ENCODE data around the gene CFAP47. TPM values are rescaled to one million over a fixed set of nuclear protein-coding genes. Genes with fewer than 3 reads are reported as not detected.
"Not testable (repeated sequence)": the region's sequence is repeated elsewhere in the genome, so short reads cannot be mapped to it uniquely, and the experiment has no call there.

CFAP47 gene
- total and polyA plus RNA-seq, 4 experiments from 2014 or later: not detected

DNA sequence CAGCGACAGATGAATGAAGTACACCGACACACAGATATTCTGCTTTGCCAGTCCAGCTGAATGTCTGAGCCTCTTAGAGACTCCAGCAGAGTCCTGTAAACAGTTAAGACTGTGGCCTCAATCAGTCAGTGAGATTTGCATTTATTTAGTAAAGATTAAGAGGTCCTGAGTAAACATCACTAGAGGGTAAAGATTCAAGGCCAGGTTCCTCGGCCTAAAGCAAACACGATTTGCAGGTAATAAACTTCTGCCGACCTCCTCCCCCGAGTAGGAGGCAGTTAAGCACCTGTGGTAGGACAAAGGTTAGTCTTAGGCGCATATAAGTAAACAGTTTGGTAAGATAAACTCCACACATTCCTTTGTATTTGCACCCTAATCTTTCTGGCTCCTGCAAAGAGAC lies 99.6 kb downstream of the CFAP47 start:
- POLR2A ChIA-PET (ENCODE audit: partially characterized antibody): no interaction called here
- no peaks in the 10 kb centered on the region for H3K4me1 Mint-ChIP-seq
- no peak for DNase-seq
- CTCF ChIA-PET (ENCODE audit: partially characterized antibody): no interaction called here
- peaks cover 0 to 11% (median 2%) of the 10 kb centered on the region in 8 donors for H3K9me3 Mint-ChIP-seq
- no peaks in the 10 kb centered on the region for H3K27me3 Mint-ChIP-seq
- no peaks in the 10 kb centered on the region for H3K36me3 Mint-ChIP-seq
- Histone ChIP-seq H3K27ac (ENCODE audit: low read depth, low read length) (no peak overlapping the region), H3K36me3 (ENCODE audit: insufficient read depth, low read length) (no peaks in the 10 kb centered on the region), H3K4me3 (ENCODE audit: low read length in 2 of 2) (no peak overlapping the region), H3K27me3 (ENCODE audit: insufficient read depth, low read length) (no peaks in the 10 kb centered on the region), H3K4me1 (ENCODE audit: insufficient read depth, low read length) (no peaks in the 10 kb centered on the region), H3K9me3 (ENCODE audit: control insufficient read depth in 1 of 2, low read length in 2 of 2) (no peaks in the 10 kb centered on the region)
- intact Hi-C loops (cut with micrococcal nuclease): no loop called here
- H3K27ac Mint-ChIP-seq: no peak overlapping the region
- H3K4me3 Mint-ChIP-seq: no peak overlapping the region

DNA sequence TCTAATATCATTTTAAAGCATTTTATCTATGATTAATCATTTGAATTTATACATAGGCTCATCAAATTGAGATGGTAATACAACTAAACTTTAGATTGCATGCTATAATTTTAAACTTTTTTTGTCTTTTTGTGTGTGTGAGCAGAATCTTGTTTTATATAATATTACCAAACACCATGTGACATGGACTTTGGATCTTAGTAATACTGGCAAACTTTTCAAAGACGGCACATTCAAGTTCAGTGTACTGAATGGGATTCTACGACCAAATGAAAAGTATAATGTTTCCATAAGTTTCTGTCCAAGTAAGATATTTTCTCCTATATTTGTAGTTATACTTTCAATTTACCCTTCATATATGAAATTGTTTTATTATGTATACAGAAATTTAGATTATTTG lies 116.0 kb downstream of the CFAP47 start:
- intact Hi-C loops (cut with micrococcal nuclease): no loop called here
- no peak overlapping the region for H3K4me3 Mint-ChIP-seq
- no peaks in the 10 kb centered on the region for H3K36me3 ChIP-seq (ENCODE audit: insufficient read depth, low read length)

DNA sequence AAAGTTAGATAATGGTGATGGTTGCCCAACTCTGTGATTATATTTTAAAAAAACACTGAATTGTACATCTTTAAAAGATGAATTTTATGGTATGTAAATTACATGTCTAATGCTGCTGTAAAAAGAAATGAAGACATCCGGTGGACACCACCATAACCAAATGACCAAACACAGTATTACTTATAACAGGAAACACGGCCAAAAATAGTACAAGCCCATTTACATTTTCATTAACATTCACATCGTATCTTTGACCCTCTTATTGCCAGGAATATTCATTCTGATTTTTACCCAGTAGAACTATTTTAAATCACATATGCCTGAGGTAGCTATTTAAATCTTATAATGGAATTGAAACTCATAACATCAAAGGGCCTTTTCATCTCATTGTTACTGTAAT lies 143.2 kb downstream of the CFAP47 start:
- Histone ChIP-seq H3K27ac (ENCODE audit: low read depth, low read length) (no peak overlapping the region), H3K36me3 (ENCODE audit: insufficient read depth, low read length) (no peaks in the 10 kb centered on the region), H3K4me3 (ENCODE audit: low read length in 2 of 2) (no peak overlapping the region), H3K27me3 (ENCODE audit: insufficient read depth, low read length) (no peaks in the 10 kb centered on the region), H3K9me3 (ENCODE audit: control insufficient read depth in 1 of 2, low read length in 2 of 2) (no peaks in the 10 kb centered on the region), H3K4me1 (ENCODE audit: insufficient read depth, low read length) (no peaks in the 10 kb centered on the region)
- POLR2A ChIA-PET (ENCODE audit: partially characterized antibody): no interaction called here
- CTCF ChIA-PET (ENCODE audit: partially characterized antibody): no interaction called here
- Mint-ChIP-seq H3K4me3 (no peak overlapping the region), H3K9me3 (peaks cover 0 to 5% (median 2%) of the 10 kb centered on the region in 8 donors), H3K36me3 (no peaks in the 10 kb centered on the region), H3K4me1 (no peaks in the 10 kb centered on the region), H3K27me3 (no peaks in the 10 kb centered on the region), H3K27ac (no peak overlapping the region)
- intact Hi-C loops (cut with micrococcal nuclease): no loop called here
- no peak for DNase-seq

More for the DNA sequence above, 116.0 kb downstream of the CFAP47 start:
- Mint-ChIP-seq H3K36me3 (no peaks in the 10 kb centered on the region), H3K27me3 (no peaks in the 10 kb centered on the region), H3K9me3 (peaks cover 0 to 1% (median 0%) of the 10 kb centered on the region in 8 donors), H3K27ac (no peak overlapping the region), H3K4me1 (no peaks in the 10 kb centered on the region)
- H3K27me3 ChIP-seq (ENCODE audit: insufficient read depth, low read length): no peaks in the 10 kb centered on the region
- H3K27ac ChIP-seq (ENCODE audit: low read depth, low read length): no peak overlapping the region
- no peak overlapping the region for H3K4me3 ChIP-seq (ENCODE audit: low read length in 2 of 2)
- ChIA-PET CTCF (ENCODE audit: partially characterized antibody) (no interaction called here), POLR2A (ENCODE audit: partially characterized antibody) (no interaction called here)
- H3K4me1 ChIP-seq (ENCODE audit: insufficient read depth, low read length): no peaks in the 10 kb centered on the region
- no peaks in the 10 kb centered on the region for H3K9me3 ChIP-seq (ENCODE audit: control insufficient read depth in 1 of 2, low read length in 2 of 2)
- DNase-seq: no peak

DNA sequence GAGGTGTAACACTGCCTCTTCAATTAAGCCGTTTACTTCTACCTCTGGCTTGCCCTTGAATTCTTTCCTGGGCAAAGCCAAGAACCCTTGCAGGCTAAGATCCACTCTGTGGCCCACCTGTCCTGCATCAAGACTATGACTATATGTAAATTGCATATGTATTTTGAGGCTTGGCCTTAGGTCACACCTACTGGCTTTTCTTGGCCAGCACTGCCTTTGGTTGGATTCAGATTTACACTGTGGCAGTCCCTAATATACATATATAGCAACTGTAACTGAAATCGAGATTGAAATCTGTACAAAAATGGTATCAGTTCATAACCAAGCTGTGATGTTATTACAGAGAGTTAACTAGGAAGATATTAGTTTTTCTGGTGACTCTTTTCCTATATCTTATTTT lies 151.5 kb downstream of the CFAP47 start:
- Histone ChIP-seq H3K27me3 (ENCODE audit: insufficient read depth, low read length) (no peaks in the 10 kb centered on the region), H3K27ac (ENCODE audit: low read depth, low read length) (no peak overlapping the region), H3K36me3 (ENCODE audit: insufficient read depth, low read length) (no peaks in the 10 kb centered on the region), H3K9me3 (ENCODE audit: control insufficient read depth in 1 of 2, low read length in 2 of 2) (no peaks in the 10 kb centered on the region), H3K4me1 (ENCODE audit: insufficient read depth, low read length) (no peaks in the 10 kb centered on the region), H3K4me3 (ENCODE audit: low read length in 2 of 2) (no peak overlapping the region)
- H3K27ac Mint-ChIP-seq: no peak overlapping the region
- CTCF ChIA-PET (ENCODE audit: partially characterized antibody): no interaction called here
- no peak for DNase-seq
- intact Hi-C loops (cut with micrococcal nuclease): no loop called here
- POLR2A ChIA-PET (ENCODE audit: partially characterized antibody): no interaction called here
- no peaks in the 10 kb centered on the region for H3K36me3 Mint-ChIP-seq
- H3K27me3 Mint-ChIP-seq: no peaks in the 10 kb centered on the region
- H3K4me3 Mint-ChIP-seq: no peak overlapping the region
- no peaks in the 10 kb centered on the region for H3K4me1 Mint-ChIP-seq
- peaks cover 0 to 4% (median 2%) of the 10 kb centered on the region in 8 donors for H3K9me3 Mint-ChIP-seq

DNA sequence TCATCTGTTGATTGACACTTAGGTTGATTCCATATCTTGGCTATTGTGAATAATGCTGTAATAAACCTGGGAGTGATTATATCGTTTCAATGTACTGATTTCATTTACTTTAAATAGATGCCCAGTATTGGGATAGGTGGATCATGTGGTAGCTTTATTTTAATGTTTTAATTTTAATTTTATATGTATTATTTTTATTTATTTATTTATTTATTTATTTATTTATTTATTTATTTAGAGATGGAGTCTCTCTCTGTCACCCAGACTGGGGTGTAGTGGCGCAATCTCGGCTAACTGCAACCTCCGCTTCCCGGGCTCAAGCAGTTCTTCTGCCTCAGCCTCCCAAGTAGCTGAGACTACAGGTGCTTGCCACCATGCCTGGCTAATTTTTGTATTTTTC lies 155.5 kb downstream of the CFAP47 start:
- CTCF ChIA-PET (ENCODE audit: partially characterized antibody); H3K4me3 Mint-ChIP-seq; H3K9me3 ChIP-seq (ENCODE audit: control insufficient read depth in 1 of 2, low read length in 2 of 2); H3K27me3 Mint-ChIP-seq; H3K27me3 ChIP-seq (ENCODE audit: insufficient read depth, low read length); POLR2A ChIA-PET (ENCODE audit: partially characterized antibody); H3K27ac Mint-ChIP-seq; DNase-seq; H3K4me1 ChIP-seq (ENCODE audit: insufficient read depth, low read length); H3K9me3 Mint-ChIP-seq; H3K27ac ChIP-seq (ENCODE audit: low read depth, low read length); H3K4me1 Mint-ChIP-seq; H3K36me3 Mint-ChIP-seq; intact Hi-C loops (cut with micrococcal nuclease); H3K36me3 ChIP-seq (ENCODE audit: insufficient read depth, low read length); H3K4me3 ChIP-seq (ENCODE audit: low read length in 2 of 2): not testable (repeated sequence)

DNA sequence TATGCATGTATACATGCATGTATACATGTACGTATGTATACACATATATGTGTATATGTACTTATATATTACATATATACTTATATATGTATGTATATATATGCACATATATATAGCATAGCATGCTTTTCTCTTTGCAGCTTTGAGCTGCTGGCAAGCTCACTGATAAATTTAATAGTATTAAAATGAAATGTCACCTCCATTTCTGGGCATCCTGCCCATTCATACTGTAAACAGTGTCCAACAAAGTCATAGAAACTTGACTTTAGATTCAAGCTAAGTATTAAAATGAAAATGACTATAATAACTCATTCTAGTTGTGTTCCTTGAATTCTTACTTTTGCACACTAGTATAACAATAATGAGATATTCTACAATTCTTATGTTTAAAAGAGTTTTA lies 163.7 kb downstream of the CFAP47 start:
- intact Hi-C loops (cut with micrococcal nuclease): no loop called here
- Mint-ChIP-seq H3K36me3 (no peaks in the 10 kb centered on the region), H3K27me3 (no peaks in the 10 kb centered on the region), H3K9me3 (peaks cover 0 to 10% (median 2%) of the 10 kb centered on the region in 8 donors), H3K27ac (no peak overlapping the region), H3K4me3 (no peak overlapping the region), H3K4me1 (no peaks in the 10 kb centered on the region)
- POLR2A ChIA-PET (ENCODE audit: partially characterized antibody): no interaction called here
- no peaks in the 10 kb centered on the region for H3K9me3 ChIP-seq (ENCODE audit: control insufficient read depth in 1 of 2, low read length in 2 of 2)
- H3K4me3 ChIP-seq (ENCODE audit: low read length in 2 of 2): no peak overlapping the region
- no peaks in the 10 kb centered on the region for H3K27me3 ChIP-seq (ENCODE audit: insufficient read depth, low read length)
- no peaks in the 10 kb centered on the region for H3K4me1 ChIP-seq (ENCODE audit: insufficient read depth, low read length)
- no peaks in the 10 kb centered on the region for H3K36me3 ChIP-seq (ENCODE audit: insufficient read depth, low read length)
- no peak for DNase-seq
- no peak overlapping the region for H3K27ac ChIP-seq (ENCODE audit: low read depth, low read length)
- CTCF ChIA-PET (ENCODE audit: partially characterized antibody): no interaction called here

DNA sequence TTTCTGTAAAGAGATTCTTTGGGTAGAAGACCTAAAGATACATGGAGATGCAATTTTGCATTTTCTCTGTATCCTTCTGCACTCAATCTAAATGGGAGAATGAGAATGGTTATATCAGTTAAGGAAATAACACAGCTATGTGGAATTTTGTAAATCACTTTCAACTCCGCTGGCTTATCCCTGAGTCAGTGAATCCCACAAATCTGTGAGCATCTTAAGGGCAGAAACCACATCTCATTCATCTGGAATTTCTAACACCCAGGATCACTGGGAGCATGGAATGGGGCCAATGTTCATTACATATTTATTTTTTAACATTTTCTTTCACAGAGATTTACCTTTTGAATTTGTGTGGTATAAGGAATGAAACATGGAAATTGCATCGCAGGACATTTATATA lies 167.8 kb downstream of the CFAP47 start:
- CTCF ChIA-PET (ENCODE audit: partially characterized antibody): no interaction called here
- Mint-ChIP-seq H3K27me3 (no peaks in the 10 kb centered on the region), H3K4me3 (no peak overlapping the region), H3K9me3 (peaks cover 0 to 5% (median under 1%) of the 10 kb centered on the region in 8 donors), H3K4me1 (no peaks in the 10 kb centered on the region), H3K36me3 (no peaks in the 10 kb centered on the region), H3K27ac (no peak overlapping the region)
- intact Hi-C loops (cut with micrococcal nuclease): no loop called here
- no peak overlapping the region for H3K27ac ChIP-seq (ENCODE audit: low read depth, low read length)
- H3K4me3 ChIP-seq (ENCODE audit: low read length in 2 of 2): no peak overlapping the region
- no peak for DNase-seq
- no peaks in the 10 kb centered on the region for H3K4me1 ChIP-seq (ENCODE audit: insufficient read depth, low read length)
- H3K36me3 ChIP-seq (ENCODE audit: insufficient read depth, low read length): no peaks in the 10 kb centered on the region
- H3K27me3 ChIP-seq (ENCODE audit: insufficient read depth, low read length): no peaks in the 10 kb centered on the region
- POLR2A ChIA-PET (ENCODE audit: partially characterized antibody): no interaction called here
- H3K9me3 ChIP-seq (ENCODE audit: control insufficient read depth in 1 of 2, low read length in 2 of 2): no peaks in the 10 kb centered on the region

DNA sequence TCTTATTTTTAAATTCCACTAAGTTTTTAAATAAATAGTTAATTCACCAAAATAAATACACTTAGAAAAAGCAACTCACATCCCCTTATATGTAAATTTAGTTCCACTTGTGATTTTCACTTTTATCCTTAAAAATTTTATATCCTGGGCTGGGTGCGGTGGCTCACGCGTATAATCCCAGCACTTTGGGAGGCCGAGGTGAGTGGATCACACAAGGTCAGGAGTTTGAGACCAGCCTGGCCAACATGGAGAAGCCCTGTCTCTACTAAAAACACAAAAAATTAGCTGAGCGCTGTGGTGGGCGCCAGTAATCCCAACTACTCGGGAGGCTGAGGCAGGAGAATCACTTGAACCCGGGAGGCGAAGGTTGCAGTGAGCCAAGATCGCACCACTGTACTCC lies 169.4 kb downstream of the CFAP47 start:
- H3K4me3 ChIP-seq (ENCODE audit: low read length in 2 of 2); H3K27ac ChIP-seq (ENCODE audit: low read depth, low read length); H3K27ac Mint-ChIP-seq; intact Hi-C loops (cut with micrococcal nuclease); H3K9me3 ChIP-seq (ENCODE audit: control insufficient read depth in 1 of 2, low read length in 2 of 2); H3K4me1 ChIP-seq (ENCODE audit: insufficient read depth, low read length); H3K9me3 Mint-ChIP-seq; H3K4me1 Mint-ChIP-seq; H3K36me3 Mint-ChIP-seq; POLR2A ChIA-PET (ENCODE audit: partially characterized antibody); DNase-seq; H3K27me3 Mint-ChIP-seq; CTCF ChIA-PET (ENCODE audit: partially characterized antibody); H3K36me3 ChIP-seq (ENCODE audit: insufficient read depth, low read length); H3K27me3 ChIP-seq (ENCODE audit: insufficient read depth, low read length); H3K4me3 Mint-ChIP-seq: not testable (repeated sequence)
